Muscle layer of duodenum (tissue), 2 donors: ENCODE data around the gene FAM78A.

Source experiments
- H3K27ac ChIP-seq: one replicate; pipeline ENCODE4 v1.7.0; 2013; ENCODE audit warnings: mild to moderate bottlenecking, low read length
- H3K27me3 ChIP-seq: one replicate; pipeline ENCODE4 v1.7.0; 2013; ENCODE audit warnings: low read depth, mild to moderate bottlenecking, control low read depth, low read length
- H3K36me3 ChIP-seq, 2 donors: one replicate each; pipeline ENCODE4 v1.7.0; 2013; ENCODE audit warnings: low read length in 2 of 2, control low read depth in 1 of 2, mild to moderate bottlenecking in 1 of 2; ENCODE audit not compliant: insufficient read depth in 2 of 2, control insufficient read depth in 1 of 2
- H3K4me1 ChIP-seq, 2 donors: one replicate each; pipeline ENCODE4 v1.7.0; 2013; ENCODE audit warnings: low read length in 2 of 2, mild to moderate bottlenecking in 2 of 2, control low read depth in 1 of 2, moderate library complexity in 1 of 2; ENCODE audit not compliant: insufficient read depth in 2 of 2, control insufficient read depth in 1 of 2
- H3K4me3 ChIP-seq, 2 donors: one replicate each; pipeline ENCODE4 v1.7.0; 2013; ENCODE audit warnings: low read length in 2 of 2, low read depth in 1 of 2, mild to moderate bottlenecking in 1 of 2
- H3K9me3 ChIP-seq, 2 donors: one replicate each; pipeline ENCODE4 v1.7.0; 2013; ENCODE audit warnings: low read length in 2 of 2, control low read depth in 1 of 2, mild to moderate bottlenecking in 1 of 2; ENCODE audit not compliant: control insufficient read depth in 1 of 2
- donor health status: healthy.

FAM78A gene

DNA sequence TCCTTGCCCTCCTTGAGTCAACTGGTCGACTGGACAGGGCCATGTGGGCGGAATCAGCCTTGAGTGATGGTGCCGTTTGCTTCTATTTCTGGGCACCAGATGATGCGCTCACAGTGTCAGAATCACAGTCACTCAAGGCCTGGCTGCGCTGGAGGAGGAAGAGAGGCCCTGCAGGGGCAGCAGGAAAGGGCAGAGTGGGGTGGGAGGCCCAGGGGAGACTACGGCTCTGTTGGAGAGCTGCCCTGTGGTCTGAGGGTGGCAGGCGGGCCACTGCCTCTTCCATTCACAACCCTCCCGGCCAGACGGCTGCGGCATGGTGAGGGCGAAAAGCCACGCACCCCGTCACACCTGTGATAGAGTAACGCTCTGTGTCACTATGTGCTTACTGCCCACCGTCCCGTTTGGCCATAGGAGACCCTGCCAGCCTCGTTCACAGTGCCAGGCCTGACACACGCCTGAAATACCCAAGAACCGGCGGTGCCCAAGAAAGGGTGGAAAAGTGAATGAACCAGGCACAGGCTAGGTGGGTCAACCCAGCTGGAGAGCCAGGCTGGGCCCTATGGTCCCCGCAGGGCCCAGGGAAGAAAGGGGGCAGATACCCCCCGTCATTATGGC lies 23.1 kb upstream of the FAM78A start:
- H3K27me3 ChIP-seq: no peaks in the 10 kb centered on the region
- no peaks in the 10 kb centered on the region for H3K4me1 ChIP-seq
- H3K27ac ChIP-seq: no peak overlapping the region

DNA sequence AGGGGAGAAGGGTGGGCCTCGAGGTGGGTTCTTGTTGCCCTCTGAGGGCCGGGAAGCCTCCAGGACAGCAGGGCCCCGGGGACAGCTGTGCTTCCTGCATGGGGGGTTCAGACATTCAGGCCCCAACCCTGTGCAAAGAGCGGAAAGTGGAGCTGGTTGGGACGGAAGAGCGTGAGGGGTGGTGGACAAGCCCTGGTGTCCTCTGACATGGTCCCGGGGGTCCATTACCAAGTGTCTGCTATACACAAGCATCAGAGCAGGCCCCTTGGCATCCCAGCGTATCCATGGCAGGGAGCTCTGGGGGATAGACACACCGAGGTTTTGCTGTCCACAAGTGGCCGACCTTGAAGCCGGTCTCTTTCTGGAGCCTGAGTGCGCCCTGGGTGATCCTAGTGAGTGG lies 22.5 kb upstream of the FAM78A start:
- no peaks in the 10 kb centered on the region for H3K27me3 ChIP-seq
- H3K36me3 ChIP-seq: no peaks in the 10 kb centered on the region
- H3K4me3 ChIP-seq: no peak overlapping the region
- no peaks in the 10 kb centered on the region for H3K4me1 ChIP-seq
- no peak overlapping the region for H3K27ac ChIP-seq
- no peaks in the 10 kb centered on the region for H3K9me3 ChIP-seq

More for the DNA sequence above, 23.1 kb upstream of the FAM78A start:
- Histone ChIP-seq H3K4me3 (no peak overlapping the region), H3K36me3 (no peaks in the 10 kb centered on the region), H3K9me3 (no peaks in the 10 kb centered on the region)

DNA sequence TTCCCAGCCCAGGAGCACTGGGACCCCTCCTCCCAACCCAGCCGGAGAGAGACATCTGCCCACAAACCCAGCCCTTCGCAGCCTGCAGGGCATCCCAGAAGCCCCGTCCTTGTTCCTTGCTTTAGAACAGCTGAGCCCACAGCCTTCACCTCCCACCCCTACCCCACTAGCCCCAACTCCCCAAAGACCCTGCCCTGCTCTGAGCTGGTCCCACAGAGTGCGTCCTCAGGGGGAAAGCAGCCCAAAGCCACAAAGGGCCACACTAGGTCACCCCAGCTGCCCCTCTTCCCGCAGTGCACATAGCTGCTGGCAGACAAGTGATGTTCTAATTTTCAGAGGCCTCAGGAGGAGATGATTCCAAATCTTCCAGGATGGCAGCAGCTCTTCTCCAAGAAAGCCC lies 22.0 kb upstream of the FAM78A start:
- Histone ChIP-seq H3K4me1 (no peaks in the 10 kb centered on the region), H3K27me3 (no peaks in the 10 kb centered on the region), H3K27ac (no peak overlapping the region), H3K9me3 (no peaks in the 10 kb centered on the region), H3K4me3 (no peak overlapping the region), H3K36me3 (no peaks in the 10 kb centered on the region)

DNA sequence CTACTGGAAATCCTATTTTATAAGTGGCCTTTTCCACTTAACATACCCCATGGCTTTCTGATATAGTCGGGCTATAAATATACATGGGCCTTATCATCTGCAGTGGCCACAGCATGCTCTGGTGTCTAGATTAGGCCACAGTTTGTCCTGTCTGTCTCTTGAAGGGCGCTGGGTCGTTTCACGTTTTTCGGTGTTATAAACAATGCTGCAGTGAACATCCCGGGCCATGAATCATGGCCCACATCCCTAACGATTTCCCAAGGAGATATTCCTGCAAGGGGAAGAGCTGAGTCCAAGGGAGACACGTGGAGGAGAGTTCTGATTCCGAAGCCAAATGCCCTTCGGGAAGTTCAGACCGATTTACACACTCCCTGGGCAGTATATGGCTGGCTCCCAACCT lies 21.6 kb upstream of the FAM78A start:
- no peaks in the 10 kb centered on the region for H3K27me3 ChIP-seq
- H3K9me3 ChIP-seq: no peaks in the 10 kb centered on the region
- no peak overlapping the region for H3K27ac ChIP-seq
- H3K36me3 ChIP-seq: no peaks in the 10 kb centered on the region
- H3K4me3 ChIP-seq: no peak overlapping the region
- H3K4me1 ChIP-seq: no peaks in the 10 kb centered on the region

DNA sequence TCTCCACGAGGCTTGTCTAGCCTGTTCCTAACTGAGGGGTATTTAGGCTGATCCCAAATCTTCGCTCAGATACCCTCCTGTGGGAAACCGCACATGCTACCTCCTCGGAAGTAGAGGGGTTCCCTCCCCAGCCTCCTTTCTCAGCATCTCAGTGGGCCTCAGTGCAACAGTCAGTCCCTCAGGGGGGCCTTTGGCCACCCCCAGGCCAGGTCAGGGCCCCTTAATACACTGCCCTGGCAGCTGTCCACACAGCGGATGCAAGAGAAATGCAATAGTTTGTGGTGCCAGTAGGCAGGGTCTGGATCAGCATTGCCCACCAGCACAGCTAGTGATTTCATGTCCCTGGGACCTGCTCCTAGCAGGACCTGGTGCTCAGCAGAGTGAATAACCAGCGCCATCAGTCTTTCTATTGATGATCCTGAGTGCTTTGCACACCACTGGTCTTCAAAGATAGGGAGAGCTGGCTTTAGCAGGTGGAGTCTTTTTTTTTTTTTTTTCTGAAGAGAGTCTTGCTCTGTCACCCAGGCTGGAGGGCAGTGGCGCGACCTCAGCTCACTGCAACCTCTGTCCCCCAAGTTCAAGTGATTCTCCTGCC lies 20.7 kb upstream of the FAM78A start:
- no peaks in the 10 kb centered on the region for H3K9me3 ChIP-seq
- no peak overlapping the region for H3K4me3 ChIP-seq
- no peaks in the 10 kb centered on the region for H3K27me3 ChIP-seq
- H3K27ac ChIP-seq: no peak overlapping the region
- H3K4me1 ChIP-seq: no peaks in the 10 kb centered on the region
- H3K36me3 ChIP-seq: no peaks in the 10 kb centered on the region

DNA sequence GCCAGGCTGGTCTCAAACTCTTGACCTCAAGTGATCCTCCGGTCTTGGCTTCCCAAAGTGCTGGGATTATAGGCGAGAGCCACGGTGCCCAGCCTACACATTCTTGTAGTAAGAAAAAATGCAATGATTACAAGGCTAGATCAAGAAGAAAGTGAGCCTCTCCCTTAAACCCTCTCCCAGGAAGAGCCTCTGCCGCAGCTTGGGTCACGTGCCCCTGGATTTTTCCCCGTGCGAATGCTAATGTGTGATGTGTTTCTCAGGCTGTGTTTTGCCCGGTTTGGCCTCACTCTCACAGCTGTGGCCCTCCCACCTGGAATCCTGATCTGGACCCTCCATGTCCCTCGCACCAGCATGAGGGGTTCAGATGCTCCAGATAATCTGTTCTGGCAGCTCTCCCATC lies 20.1 kb upstream of the FAM78A start:
- no peak overlapping the region for H3K27ac ChIP-seq
- H3K9me3 ChIP-seq: no peaks in the 10 kb centered on the region
- H3K36me3 ChIP-seq: no peaks in the 10 kb centered on the region
- H3K27me3 ChIP-seq: no peaks in the 10 kb centered on the region
- no peak overlapping the region for H3K4me3 ChIP-seq
- peaks cover 0 to 4% of the 10 kb centered on the region in 2 donors for H3K4me1 ChIP-seq

DNA sequence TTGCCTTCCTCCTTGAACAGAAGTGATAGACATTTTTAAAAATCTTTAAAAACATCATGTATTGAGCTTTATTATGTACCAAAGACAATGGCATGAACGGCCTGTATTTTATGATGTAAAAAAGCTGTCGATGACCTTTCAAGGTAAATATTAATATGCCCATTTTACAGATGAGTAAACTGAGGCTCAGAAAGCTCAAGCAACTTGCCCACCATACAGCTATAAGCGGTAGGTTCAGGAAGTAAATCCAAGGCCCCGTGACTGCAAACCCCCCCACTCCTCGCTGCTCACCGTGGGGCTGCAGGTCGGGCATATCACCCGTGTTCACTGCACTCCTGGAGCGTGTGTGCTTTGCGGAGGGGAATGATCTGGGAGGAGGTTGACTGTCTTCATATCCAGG lies 16.6 kb upstream of the FAM78A start:
- H3K4me3 ChIP-seq: no peak overlapping the region
- no peaks in the 10 kb centered on the region for H3K9me3 ChIP-seq
- peaks cover 0 to 24% of the 10 kb centered on the region in 2 donors for H3K4me1 ChIP-seq
- no peaks in the 10 kb centered on the region for H3K36me3 ChIP-seq
- no peaks in the 10 kb centered on the region for H3K27me3 ChIP-seq
- H3K27ac ChIP-seq: no peak overlapping the region

DNA sequence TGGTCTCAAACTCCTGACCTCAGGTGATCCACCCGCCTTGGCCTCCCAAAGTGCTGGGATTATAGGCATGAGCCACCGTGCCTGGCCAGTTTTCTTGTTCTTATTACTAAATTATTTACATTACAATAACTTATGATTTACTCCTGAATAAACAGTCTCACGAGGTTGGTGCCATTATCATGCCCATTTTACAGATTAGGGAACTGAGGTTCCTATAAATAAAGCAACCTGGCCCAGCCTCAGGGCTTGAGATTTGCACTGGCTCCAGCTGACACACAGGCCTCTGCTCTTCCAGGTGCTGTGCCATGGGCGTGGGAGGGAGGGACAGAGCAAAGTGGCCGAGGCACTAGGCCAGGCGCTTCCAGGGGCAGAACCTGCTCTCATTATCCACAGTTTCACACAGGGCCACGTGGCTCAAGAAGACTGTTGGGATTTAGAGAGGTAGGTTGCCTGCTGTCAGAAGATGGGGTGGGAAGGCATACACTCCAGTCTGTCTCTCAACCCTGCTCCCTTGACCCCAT lies 15.5 kb upstream of the FAM78A start:
- no peaks in the 10 kb centered on the region for H3K36me3 ChIP-seq

DNA sequence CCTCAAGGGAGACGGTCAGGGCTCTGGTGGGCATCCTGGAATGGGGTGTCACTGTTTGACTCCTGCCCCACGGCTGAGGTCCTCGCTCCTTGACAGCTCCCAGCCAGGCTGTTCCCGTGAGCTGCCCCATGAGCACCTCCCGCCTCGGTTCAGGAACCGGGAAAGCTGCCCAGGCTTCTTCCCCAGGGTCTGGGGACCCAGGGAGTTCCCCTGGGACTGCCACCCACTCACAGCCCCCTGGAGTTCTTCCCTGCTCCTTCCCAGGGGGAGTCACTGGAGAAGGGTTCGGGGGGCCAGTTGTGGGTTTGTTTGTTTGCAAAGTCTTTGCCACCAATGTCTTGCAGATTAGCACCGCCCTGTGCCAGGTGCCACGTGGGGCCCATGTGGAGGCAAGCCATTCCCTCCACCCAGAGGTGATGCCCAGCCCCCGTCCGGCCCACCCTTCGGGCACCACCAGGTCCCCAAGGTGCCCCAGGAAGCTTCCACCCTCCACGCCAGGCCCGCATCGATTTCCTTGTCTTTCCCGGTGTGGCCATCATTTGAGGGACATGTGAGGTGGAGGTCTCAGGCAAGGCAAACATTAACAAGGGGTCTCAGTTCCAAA lies 14.6 kb upstream of the FAM78A start:
- peaks cover 0 to 24% of the 10 kb centered on the region in 2 donors for H3K4me1 ChIP-seq
- peak overlapping the region; percentile 55 to 70 for H3K4me3 ChIP-seq
- H3K27ac ChIP-seq: no peak overlapping the region

More for the DNA sequence above, 15.5 kb upstream of the FAM78A start:
- H3K27me3 ChIP-seq: no peaks in the 10 kb centered on the region
- H3K9me3 ChIP-seq: no peaks in the 10 kb centered on the region
- peaks cover 0 to 24% of the 10 kb centered on the region in 2 donors for H3K4me1 ChIP-seq
- H3K27ac ChIP-seq: no peak overlapping the region
- no peak overlapping the region for H3K4me3 ChIP-seq

DNA sequence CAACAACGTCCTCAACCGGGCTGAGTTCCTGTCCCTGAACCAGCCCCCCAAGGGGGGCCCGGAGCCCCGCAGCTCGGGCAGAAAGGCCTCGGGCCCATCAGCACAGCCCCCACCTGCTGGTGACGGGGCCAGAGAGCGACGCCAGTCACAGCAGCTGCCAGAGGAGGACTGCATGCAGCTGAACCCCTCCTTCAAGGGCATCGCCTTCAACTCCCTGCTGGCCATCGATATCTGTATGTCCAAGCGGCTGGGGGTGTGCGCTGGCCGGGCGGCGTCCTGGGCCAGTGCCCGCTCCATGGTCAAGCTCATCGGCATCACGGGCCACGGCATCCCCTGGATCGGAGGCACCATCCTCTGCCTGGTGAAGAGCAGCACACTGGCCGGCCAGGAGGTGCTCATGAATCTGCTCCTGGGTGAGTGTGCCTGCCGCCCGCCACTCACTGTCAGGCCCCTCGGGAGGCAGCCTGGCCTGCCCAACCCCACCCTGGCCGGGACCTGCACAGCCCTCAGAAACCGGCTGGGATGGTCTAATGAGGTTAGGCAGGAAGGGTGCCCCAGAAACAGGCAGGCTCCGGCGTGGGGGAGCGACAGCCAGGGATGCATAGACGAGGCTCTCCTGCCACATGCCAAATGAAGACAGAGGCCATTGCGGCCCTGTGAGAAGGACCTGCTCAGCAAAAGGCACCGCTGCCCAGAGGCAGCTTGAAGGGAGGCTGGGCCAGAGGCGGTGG lies 13.9 kb upstream of the FAM78A start:
- no peak overlapping the region for H3K27ac ChIP-seq
- no peaks in the 10 kb centered on the region for H3K27me3 ChIP-seq
- no peaks in the 10 kb centered on the region for H3K36me3 ChIP-seq
- H3K4me1 ChIP-seq: peaks cover 0 to 24% of the 10 kb centered on the region in 2 donors
- no peaks in the 10 kb centered on the region for H3K9me3 ChIP-seq
- H3K4me3 ChIP-seq: peak overlapping the region; percentile 55 to 70

More for the DNA sequence above, 14.6 kb upstream of the FAM78A start:
- Histone ChIP-seq H3K27me3 (no peaks in the 10 kb centered on the region), H3K36me3 (no peaks in the 10 kb centered on the region), H3K9me3 (no peaks in the 10 kb centered on the region)

DNA sequence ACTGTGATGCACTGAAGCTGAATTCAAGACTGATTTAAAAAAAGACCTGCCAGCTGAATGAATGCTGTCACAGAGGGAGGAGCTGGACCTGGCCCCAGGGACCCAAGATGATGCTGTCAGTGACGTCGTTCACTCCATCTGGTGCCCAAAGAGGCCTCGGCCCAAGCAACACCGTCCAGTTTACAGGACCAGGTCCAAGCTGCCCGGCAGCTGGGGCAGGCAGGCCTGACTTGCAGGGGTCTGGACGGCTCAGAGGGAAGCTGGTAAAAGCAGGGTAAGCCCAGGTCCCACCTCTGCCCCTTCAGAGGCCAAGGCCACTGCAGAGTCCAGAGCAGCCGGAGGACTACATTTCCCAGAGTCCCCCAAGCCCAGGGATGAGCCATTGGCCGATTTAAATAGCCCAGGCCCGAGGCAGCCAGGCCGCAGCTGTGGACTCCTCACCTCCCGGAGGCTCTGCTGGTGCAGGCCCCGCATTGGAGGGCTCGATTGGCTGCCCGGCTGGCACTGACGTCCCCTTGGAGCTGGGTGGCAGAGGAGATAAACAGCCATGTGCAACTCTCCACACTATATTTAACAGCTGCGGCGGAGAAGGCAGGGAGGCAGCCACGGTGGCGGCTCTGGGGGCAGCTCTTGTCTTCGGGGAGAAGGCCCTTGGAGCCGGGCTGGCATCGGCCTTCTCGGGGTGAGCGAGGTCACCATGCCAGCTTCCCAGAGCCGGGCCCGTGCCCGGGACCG lies 13.2 kb upstream of the FAM78A start, which contains the start of gene PLPP7:
PLPP7 (plus strand) TSS at position 423 of the 735 bp plus-strand sequence; CDS start at position 698, 275 bp downstream.
- no peaks in the 10 kb centered on the region for H3K36me3 ChIP-seq
- peak within 1 kb of the TSS; percentile 55 to 70 for H3K4me3 ChIP-seq
- no peaks in the 10 kb centered on the region for H3K27me3 ChIP-seq
- no peaks in the 10 kb centered on the region for H3K9me3 ChIP-seq
- no peak within 1 kb of the TSS for H3K27ac ChIP-seq
- H3K4me1 ChIP-seq: peaks cover 0 to 24% of the 10 kb centered on the region in 2 donors
